Islet of Langerhans (tissue), 1 donor: ENCODE results near the gene EPS8L3.

ENCODE experiments used
- FAIRE-seq: peaks from one replicate; lab custom pipeline; 2011; peaks lifted over from hg19 to GRCh38; lab: Jason Lieb, UNC

The EPS8L3 gene

DNA sequence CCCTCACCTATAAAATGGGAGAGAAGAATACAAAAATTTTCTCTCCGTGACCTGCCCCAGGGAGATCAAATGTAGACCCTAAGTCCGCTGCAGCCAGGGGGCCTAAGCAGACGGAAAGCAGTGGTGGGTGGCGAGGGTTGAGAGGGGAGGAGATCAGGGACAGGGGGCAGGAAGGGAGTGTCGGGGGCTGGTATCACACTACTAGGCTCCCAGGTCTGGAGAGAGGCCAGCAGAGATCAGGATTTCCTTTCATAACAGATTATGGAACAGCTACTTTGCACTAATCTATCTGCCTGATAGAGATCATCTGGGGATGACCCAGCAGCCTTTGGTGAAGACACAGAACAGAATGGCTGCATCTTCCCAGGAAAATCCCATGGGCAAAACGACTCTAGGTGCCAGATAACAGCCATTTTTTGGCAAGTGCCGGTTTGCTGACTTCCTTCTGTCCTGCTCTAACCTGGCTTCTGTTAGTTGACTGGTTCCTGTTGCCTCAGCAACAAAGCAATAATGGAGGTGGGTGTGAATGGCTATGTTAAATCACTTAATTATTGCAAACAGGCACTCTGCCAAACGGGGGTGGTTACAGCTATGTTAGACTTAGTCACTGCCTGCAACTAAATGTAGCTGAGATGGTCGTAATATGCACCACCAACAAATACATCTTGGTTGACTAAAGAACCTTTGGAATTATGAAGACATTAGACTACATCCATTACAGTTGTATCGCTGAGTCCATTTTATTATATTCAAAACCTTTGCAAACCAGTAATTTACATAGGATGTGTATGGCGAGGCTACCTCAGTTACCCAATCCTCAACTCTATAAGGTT, 30.0 kb upstream of the EPS8L3 start:
- no peak for FAIRE-seq

DNA sequence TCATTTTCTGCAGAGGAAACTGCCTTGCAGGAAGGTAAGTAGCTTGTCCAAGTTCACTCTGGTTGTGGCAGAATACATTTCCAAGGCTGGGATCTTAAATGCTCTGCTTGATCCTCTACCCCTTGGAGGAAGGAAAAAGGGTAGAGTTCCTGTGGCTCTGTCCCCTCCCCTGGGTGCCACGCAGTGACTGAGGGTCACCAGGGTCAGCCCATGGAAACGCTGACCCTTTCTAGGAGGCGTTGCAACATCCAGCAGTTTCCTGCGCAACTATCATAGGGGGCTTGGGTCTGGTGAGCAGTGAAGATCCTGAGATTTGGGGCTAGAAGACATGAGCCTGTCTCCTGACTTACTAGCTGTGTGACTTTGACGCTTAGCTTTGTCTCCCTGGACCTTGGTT, 29.4 kb upstream of the EPS8L3 start:
- no peak for FAIRE-seq

DNA sequence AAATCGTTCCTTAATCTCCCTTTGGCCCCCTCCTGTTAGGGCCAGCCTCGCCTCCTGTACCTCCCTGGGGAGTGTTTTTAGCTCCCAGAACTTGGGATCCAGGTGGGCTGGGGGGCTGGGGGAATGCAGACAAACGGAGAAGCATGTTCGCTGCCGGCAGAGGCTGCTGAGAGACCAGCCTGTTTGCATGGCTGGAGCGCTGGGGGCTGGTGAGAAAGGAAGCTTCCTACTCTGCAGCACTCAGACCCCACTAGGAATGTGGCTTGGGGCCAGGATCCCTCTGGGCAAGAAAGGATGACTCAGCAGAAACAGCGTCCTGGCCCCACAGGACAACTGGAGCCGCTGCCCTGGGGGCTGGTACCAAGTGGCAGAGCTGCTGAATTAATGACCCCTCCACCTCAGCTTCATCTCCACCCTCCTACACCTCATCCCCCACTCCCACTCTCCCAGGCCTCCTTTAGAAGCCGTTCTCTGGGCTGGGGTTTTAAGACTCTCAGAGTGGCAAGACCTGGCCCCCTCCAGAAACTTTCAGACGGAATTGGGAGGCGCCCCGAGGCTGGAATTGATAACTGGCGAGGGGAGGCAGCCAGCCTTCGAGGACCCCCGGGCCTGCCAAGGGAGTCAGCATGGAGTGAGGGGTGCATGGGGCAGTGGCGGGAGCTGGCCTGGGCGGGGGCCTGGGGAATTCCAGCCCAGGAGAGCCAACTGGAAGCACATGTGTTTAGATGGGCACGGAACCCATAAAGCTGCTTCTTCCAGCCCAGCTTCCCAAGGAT, 28.5 kb upstream of the EPS8L3 start:
- no peak for FAIRE-seq

DNA sequence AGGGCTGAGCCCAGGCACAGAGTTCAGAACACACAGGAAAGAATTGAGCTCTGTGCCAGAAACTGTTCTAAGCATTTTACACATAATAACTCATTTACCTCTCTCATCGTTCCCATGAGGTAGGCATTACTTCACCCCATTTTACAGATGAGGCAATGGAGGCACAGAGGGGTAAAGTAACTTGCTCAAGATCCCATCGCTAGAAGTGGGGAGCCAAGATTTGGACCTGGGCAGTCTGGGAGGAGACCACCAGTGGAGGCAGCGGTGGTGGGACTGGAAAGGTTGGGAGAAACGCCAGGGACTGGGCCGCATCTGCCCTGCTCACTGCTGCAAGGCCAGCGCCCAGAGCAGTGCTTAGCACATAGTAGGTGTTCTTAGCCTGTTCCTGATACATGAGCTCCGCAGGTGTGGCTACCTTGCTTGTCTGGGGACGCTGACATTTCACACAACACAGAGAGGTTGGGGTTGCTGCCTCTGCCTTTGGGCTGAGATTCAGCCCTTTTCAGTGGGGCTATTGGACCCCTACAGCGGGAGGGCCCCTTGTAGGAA, 27.8 kb upstream of the EPS8L3 start:
- no peak for FAIRE-seq

DNA sequence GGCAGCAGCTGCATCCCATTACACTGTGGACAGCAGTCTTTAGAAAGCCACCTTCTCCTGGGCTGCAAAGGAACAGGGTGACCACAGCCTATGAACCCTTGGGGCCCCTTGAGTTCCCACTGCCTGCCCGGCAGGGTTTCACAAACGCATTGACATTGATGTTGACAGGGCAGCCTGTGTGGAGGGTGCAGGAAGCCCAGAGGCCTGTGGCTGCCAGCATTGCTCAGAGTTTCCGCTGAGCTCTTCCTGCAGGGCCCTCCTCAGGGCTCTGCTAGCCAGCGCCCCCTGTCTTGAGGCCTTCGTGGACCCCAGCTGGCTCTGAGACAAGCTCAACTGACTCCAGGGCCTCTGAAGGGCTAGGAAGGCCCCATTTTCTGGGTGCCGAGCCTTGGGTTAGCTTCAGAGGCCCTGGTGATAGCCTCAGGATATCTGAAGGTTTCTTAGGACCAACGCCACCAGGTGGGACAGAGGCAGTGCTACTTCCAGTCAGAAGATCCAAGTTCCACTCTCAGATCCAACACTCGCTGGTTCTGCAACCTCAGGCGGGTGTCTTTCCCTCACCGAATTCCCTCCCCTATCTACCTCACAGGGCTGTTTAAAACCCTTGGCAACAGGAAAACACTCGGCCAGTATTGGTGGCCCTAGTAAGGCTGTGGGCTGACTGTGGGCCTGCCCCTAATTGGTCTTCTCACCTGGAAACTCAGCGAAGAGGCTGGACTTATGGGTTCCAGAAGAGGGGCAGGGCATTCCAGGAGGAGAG, 27.2 kb upstream of the EPS8L3 start:
- no peak for FAIRE-seq

DNA sequence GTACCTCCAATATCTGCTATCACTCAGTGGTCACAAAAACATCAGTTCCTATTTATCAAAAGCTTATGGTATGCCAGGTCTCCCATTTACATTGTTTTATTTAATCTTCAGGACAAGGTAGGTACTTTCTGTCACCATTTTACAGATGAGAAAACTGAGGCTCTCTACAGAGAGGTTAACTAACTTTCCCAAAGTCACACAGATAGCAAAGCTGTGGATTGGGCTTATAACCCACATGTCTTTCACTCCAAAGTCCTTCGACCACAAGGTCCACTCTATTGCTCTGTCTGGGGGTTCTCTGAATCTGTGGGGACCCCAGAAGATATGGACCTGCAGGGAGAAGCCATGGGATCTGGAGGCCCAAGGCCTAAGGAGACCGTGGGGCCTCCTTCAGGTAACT, 26.6 kb upstream of the EPS8L3 start:
- no peak for FAIRE-seq

DNA sequence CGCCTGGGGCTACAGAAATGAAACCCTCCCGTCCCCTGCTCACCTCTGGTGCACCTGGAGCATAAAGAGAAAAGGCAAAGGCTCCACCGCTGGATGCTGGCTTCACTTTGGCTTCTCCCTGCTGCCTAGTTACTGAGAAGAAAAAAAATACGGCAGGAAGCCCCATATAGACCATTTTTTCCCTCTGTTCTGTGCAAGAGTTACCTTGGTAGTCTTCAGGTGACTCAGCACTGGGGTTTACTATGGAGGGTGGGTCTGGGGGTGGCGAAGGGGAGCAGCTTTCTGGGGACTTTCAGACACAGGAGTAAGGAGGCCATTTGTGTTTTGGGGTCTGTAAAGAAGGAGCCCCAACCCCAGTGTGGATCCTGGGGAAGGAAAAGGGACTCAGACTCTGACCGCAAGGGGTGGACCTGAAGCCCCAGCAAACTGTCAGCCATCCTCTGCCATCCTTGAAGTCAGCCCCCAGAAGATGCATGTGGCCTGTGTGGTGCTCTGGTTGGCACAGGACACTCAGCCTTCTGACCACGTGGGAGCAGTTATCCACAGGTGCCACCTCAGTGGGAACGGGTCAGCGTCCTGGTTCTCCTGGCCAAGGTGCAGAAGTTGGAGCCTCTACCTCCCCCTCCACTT, 25.9 kb upstream of the EPS8L3 start:
- FAIRE-seq: no peak

DNA sequence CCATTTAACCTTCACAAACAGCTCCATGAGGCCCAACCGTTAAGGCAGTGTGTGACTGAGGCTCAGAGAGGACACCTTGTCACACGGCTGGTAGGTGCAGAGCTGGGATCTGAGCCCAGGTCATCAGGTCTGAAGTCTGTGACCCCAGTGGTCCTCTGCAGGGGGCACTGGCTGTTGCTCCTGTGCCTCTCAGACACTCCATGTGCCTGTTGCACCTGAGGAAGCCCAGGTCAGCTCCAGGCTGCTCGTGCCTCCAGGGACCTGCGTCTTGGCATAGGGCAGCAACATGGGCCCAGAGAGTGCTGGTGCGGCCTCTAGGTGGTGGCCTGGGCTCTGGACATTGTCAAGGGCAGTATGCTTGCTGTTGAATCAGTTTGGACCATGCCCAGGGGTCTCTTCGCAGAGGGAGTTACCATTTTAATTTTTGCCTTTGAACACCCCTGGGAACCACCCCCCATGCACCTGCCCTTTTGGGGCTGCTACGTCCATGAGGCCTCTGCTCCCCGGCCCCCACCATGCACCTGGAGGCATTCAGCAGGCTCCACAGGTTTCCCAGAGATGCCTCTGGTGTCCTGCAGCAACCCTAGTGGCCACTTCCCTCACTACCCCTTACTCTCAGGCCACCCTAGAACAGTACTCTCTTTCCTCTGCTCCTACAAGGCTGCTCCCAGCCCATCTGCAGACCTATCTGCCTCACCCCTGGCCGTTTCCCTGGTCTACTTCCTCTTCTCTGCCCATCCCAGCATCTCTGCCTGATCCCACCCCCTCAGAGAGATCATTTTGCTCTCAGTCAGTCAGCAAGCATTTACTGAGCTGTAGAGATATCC, 25.2 kb upstream of the EPS8L3 start:
- FAIRE-seq: no peak

DNA sequence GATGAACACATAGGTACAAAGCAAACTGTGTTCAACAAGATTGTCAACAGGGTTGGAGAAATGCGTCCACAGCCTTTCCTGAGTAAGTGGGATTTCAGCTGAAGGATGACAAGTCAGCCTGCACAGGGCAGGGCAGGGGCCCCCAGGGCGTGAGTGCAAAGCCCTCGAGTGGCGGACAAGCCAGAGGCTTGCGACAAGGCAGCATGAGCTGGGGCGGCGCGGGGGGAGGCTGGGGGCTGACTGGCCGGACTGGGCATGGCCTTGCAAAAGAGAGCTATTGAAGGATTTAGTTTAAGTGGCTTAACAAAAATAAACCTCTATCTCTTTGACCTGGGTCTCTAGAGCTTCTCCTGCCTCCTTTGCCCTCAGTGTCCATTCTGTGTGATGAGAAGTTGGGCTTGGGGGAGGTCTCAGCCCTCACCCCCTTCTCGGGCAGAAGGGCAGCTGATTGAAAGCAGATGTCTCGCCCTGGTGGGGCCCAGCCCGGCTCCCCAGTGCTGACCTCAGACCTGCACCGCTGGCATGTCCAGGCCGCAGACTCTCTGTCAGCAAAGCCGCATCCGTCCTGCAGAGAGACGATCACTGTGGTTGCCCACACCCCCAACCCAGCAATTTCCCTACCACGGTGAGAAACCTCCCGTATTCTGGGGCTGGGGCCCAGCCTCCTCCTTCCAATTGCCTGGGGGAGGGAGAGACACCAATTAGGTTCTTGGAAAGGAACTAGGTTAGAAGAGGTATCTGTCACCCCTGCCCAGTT, 24.3 kb upstream of the EPS8L3 start:
- no peak for FAIRE-seq

DNA sequence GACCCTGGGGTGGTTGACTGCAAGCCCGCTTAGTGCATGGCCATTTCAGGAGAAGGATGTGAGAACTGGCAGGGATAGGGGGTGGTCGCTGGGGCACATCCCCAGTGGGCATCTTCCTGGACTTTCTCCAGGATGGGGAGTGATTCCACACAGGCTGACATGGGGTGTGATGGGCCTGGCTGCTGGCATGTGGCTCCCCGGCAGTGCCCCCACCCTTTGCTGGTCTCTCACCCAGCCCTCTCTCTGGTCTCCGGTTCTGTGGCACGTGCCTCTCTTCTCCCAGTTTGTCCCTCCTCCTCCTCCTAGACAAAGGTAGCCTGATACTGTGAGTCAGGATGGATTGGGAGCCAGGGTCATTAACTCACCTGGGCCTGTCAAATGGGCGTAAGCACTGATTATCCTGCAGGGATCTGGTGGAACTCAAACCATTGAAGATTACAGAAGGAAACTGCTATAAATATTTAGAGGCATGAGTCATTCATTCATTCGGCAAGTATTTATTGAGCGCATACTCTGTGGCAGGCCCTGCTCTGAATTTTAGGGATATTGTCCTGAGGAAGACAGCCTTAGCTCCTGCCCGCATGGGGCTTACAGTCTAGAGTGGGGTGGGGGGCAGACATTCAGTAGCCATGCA, 23.6 kb upstream of the EPS8L3 start:
- FAIRE-seq: no peak

DNA sequence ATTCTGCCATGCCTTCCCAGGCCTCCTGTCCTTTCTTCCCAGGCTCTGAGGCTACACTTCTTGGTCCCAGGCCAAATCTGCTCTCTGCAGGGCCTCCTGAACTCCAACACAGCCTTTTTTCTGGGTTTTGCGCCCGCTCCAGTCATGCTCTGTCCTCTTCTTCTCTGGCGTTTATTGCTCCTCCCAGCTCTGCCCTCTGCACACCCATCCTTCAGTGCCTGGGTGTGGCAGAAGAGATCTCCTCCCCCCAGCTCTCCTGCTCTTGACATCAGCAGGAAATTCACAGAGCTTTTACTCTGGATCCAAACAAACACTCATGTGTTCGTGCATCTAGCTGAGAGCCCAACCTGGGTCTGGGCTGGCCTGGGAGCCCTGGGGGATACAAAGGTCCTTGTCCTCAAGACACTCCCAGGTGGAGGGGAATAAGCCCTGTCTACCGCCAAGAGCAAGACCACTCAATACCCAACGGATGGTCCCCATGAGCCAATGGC, 22.9 kb upstream of the EPS8L3 start:
- FAIRE-seq: no peak

DNA sequence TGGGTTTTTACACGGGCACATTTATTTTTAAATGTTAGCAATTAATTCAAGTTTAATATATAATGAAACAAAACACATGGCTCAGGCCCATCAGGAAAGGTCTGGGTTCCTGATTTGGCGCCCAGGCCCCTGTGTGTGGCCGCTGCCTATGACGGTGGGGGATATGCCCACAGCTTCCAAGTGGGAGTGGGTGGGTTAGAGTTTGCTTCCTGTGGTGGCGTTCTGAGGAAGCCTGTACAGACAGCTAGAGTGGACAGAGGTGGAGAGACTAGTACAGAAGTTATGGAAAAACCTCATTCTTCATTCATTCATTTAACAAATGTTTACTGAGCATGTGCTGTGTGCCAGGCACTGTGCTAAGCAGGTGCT, 22.4 kb upstream of the EPS8L3 start:
- FAIRE-seq: no peak

DNA sequence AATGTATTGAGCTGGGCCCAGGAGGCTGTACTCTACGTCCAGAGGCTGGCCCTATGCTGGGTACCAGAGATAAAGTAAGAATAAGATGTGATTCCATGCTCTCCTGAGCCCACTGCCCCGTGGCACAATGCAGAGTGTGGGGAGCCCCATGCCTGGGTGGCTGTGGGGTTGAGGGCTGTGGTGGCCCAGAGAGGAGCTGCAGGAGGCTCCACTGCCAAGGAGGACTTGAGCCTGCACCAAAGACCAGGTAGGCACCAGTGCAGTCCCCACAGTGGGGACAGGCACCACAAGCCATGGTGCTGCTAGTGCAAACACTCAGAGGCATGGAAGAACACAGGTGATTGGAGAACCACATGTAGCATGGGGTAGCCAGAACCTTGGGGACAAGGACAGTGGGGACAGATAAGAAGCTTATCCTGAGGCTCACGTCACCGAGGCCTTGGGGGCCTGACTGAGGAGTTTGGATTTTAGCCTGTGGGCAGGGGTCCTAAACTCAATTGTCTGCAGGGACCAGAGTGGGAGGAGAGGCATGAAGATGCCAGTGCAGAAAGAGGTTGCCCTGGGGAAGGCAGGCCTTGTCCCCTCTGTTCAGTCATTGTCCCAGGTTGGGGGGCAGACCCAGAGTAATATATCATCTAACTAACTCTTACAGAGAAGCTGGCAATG, 21.9 kb upstream of the EPS8L3 start:
- FAIRE-seq: no peak

DNA sequence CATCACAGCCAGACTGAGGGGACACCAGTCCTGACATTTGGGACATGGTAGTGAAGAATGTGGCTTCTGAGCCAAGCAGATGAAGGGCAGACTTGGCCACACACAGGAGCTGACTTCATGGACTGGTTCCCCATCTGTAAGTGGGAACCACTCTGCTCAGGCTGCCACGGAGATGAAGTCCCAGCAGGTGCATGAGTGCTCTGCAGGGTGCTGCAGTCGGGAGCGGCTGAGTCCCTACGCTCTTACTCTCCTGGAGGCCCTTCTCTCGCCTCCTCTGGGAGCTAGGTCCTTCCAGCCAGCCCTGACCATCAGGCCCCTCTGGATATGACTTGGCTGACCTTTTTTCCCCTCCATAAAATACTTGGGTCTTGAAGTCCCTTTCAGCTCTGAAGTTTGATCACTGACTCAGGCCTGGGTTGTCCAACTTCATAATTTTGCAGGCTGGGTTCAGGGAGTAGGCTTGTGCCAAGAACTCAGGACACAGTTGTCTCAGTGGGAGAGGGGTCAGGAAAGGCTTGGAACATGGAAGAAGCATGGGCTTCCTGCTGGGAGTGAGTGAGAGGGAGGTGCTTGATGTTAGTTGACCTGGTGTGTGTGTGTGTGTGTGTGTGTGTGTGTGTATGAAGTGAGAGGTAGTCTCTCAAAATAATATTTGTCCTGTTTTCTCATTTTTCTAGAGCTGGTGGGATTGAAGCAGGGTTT, 21.0 kb upstream of the EPS8L3 start:
- no peak for FAIRE-seq

DNA sequence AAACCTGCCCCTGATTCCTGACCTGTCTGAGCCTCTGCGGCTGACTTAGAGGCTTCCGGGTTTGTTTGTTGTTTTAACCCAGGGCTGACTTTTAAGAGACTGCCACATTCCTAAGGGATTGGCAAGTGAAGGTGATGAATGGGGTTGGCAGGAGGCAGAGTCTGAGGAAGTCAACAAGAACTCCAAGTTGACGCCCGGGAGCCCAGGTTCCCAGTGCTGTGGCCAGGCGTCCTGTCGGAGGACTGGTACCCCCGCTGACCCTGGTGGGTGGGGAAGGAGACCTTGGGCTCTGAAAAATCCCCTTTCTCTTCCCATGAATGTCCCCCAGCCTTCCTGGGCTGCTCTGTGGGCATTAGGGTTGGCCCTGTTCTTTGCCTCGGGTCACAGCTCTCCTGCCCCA, 19.7 kb upstream of the EPS8L3 start:
- FAIRE-seq: no peak

DNA sequence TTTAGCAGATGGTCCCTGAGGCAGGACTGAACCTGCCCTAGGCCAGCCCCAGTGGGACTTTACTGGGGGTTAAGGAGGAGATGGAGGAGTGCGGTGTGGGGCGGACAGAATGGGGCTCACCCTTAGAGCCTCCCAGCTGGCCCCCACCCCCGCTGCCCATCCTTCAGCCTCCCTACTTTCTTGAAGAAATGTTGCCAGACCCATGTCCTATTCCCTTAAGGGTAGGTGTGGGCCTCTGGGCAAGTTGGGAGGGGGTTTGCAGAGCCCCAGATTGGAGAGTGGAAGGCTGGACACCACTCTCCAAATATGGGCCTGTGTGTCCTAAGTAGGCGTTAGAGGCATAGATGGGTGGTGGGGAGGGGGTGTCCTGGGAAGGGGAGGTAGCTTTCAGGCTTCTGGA, 19.2 kb upstream of the EPS8L3 start:
- FAIRE-seq: no peak

DNA sequence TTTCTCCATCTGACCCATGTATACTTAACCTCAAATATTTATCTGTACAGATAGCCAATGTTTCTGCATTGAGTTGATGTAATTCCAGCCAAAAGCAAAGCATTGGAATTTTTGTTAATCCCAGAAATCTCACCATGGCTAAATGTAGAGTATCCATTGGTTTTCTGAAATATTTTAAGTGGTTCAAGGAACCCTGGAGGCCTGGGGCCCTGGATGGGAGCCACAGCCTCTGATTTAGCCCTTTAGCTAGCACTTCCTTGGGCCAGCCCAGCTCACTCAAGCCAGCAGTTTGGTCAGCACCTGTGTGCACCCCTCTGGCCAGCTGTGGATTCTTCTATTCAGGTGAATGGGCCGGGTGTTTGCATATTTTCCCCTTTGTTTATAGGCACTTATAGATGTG, 18.8 kb upstream of the EPS8L3 start:
- no peak for FAIRE-seq

DNA sequence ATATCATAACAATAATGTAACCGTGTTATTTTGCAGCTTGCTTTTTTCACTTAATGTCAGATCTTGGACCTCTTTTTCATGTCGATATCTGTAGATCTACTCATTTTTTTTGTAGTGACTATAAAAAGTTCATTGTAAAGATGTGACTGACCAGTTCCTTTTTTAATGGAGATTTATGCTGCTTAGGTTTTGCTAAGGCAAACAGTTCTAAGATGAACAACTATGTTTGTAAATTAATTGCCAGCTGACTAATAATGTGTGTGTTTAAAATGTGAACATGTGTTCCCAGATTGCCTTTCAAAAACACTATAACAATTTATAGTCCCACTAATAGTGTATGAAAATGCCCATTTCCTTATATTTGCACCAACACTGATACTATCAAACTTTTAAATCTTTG, 18.1 kb upstream of the EPS8L3 start:
- no peak for FAIRE-seq

DNA sequence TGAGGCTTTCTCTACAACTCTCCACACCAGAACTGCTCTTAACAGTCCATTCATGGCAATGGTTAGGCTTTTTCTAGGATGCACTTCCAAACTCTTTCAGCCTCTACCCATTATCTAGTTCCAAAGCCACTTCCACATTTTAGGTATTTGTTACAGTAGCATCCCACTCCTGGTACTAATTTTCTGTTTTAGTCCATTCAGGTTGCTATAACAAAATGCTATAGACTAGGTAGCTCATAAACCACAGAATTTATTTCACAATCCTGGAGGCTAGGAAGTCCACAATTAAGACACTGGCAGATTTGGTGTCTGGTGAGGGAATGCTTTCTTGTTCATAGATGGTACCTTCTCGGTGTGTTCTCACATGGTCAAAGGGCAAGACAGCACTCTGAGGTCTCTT, 17.3 kb upstream of the EPS8L3 start:
- FAIRE-seq: no peak
